IPS DF 4.7 (cell line): ENCODE results near the gene NDUFA7.
"Not testable (repeated sequence)": the region's sequence is repeated elsewhere in the genome, so short reads cannot be mapped to it uniquely, and the experiment has no call there.

Experiments used
- DNase-seq: peaks from one replicate; pipeline ENCODE4 v3.0.0-alpha.2; 2013; ENCODE audit warnings: low spot score; ENCODE audit errors: extremely low read depth

Gene NDUFA7

GRCh38 chr19:8320564-8321066 is 560 bp downstream of the NDUFA7 start:
- no peak for DNase-seq

- DNase-seq, result no peak
Measured at GRCh38 chr19:8319807-8320520, 1.2 kb downstream of the NDUFA7 start.

DNA sequence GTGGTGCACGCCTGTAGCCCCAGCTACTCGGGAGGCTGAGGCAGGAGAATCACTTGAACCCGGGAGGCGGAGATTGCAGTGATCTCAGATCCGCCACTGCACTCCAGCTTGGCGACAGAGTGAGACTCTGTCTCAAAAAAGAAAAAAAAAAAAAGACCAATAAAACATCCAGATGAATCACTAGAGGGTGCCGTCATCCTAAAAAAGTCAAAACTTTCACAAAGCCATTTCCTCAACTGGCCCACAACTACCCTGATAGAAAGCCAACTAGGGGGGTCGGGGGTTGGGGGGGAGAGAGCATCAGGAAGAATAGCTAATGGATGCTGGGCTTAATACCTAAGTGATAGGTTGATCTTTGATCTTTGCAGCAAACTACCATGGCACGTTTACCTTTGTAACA is 2.3 kb downstream of the NDUFA7 start:
- not testable (repeated sequence) for DNase-seq

- DNase-seq, result no peak
Measured at GRCh38 chr19:8316351-8317125, 4.6 kb downstream of the NDUFA7 start.

DNA sequence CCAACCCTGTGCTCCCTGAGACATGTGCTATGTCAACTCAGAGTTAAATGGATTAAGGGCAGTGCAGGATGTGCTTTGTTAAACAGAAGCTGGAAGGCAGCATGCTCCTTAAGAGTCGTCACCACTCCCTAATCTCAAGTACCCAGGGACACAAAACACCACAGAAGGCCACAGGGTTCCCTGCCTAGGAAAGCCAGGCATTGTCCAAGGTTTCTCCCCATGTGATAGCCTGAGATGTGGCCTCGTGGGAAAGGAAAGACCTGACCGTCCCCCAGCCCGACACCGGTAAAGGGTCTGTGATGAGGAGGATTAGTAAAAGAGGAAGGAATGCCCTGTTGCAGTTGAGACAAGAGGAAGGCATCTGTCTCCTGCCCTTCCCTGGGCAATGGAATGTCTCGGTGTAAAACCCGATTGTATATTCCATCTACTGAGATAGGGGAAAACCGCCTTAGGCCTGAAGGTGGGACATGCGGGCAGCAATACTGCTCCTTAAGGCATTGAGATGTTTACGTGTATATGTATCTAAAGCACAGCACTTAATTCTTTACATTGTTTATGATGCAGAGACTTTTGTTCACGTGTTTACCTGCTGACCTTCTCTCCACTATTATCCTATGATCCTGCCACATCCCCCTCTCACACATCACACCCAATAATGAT is 6.1 kb downstream of the NDUFA7 start:
- not testable (repeated sequence) for DNase-seq

- no peak for DNase-seq
Measured at GRCh38 chr19:8311461-8312260, 9.5 kb downstream of the NDUFA7 start.

- no peak for DNase-seq
Measured at GRCh38 chr19:8310342-8311055, 10.7 kb downstream of the NDUFA7 start.

DNA sequence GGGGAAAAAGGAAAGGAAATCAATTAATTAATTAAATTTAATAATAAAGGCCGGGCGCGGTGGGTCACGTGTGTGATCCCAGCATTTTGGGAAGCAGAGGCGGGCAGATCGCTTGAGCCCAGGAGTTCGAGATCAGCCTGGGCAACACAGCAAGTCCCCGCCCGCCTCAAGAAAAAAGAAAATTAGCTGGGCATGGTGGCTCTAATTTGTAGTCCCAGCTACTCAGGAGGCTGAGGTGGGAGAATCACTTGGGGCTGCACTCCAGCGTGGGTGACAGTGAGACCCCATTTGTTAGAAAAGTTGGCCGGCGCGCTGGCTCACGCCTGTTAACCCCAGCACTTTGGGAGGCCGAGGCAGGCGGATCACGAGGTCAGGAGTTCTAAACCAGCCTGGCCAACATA is 12.3 kb downstream of the NDUFA7 start:
- no peak for DNase-seq

DNA sequence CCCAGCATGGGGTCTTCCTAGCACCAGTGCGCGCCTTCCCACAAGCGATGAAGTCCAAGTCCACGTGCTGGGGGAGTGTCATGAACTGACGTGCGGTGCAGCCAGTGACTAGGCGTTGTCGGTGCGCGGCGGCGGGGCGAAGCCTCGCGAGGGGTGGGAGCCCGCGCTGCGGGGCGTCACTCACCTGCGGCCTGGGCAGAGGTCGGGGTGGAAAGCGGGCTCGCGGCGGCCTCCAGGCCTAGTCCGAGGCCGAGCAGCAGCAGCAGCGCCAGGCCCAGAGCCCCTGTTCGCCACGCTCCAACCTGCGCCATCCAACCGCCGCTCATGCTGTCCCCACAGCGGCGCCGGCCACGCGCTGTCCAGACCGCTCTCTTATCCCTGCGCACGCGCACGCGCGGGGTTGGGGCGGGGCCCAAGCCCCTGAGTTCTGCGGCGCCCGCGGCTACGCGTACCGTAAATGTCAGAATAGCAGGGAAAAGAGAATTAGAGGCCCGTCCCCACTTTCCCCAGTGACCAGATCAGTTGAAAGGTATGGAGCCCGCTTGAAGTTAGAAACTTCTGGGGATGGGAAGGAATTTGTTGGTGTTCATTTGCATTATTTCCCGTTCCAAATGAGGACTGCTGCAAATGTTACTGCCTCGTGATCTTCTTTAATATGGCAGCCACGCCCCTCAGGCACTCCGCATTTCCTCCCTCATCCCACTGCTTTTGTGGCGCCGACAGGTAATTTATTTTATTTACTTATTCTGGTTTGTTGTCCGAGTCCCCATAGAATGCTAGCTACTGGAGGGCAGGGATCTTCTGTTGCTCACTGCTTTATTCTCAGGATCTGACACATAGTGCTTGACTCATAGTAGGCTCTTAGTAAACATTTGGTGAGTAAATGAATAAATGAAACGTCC is 13.0 kb downstream of the NDUFA7 start, which contains the start of gene CD320:
Gene CD320, minus strand, starts transcription at position 394 of the 902 bp plus-strand sequence. Its CDS starts 68 bp downstream, at position 326.
- DNase-seq, result no peak

DNA sequence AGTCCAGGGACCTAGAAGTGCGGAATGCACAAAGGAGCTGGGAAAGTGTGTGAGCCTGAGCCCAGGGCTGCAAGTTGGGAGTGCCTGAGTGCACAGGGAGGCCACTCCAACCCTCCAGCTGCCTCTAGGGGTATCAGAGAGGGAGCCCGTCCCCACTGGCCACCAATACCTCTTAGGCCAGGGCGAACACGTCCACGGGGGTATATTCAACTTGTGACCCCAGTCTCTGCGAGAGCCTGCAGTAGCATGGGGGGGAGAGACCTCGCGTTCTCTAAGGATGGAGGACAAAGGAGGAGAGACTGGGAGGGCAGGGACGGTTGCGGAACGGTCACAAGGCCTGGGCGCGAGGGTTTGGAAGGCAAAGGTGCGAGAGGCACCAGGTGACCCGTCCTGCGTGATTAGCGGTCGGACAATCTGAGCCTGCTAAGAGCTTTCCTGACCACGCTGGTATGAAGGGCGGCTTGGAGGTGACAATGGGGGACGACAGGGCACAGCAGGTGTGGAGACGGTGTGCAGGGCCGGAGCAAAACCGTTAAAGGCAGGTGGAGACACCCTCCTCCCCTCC is 13.7 kb downstream of the NDUFA7 start:
- DNase-seq, result no peak

DNA sequence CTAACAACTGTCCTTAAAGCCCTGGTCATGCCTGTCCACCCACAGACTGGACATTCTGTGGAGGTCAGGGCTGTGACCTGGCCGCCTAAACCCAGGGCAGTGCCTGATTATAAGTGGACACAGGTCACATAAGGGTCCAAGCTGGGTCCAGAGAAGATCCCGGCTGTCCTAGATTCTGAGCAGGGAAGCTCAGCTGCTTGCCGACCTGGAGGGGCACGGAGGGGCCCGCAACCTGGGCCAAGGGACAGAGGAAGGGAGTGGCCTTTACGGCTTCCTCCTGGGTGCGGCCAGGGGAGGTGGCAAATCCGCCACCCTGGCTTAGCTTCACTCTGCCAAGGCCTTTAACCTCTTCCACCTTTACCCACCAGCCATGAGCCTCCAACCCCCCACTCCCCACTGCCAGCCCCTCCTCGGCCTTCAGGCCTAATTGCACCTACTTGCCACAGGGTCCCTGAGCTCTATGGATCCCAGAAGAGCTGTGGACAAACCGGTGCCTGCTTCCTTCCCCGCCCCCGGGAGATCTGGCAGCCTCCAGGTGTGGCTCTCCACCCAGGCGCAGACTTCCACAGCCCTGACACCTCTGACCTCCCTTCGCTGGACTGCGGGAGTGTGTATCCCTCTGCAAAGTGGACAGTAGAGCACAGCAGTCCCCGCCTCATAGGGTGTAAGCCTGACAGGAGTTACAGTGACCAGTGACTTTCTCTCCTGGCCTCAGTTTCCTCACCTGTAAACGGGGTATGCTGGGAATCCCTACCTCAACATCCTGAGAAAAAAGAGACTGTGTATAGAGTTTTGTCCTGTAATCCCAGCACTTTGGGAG is 14.7 kb downstream of the NDUFA7 start:
- DNase-seq, result no peak

DNA sequence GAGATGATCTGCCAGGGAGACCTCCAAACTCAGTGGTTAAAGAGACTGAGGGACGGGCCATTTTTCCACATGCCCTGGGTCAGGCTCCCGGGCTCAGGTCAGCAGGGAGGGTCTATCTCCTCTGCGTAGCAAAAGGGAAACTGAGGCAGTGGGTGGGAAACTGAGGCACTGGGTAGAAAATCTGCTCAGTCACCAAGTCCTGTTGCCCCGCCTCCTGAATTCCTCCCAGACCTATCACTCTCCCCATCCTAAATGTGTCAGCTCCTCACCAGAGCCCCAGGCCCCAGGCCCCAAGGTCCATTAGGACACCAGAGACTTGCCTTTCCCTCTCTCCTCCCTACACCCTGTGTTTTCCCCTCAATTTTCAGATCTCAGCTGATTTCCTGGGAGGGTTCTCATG is 15.4 kb downstream of the NDUFA7 start:
- no peak for DNase-seq

- no peak for DNase-seq
Measured at GRCh38 chr19:8304841-8305621, 16.1 kb downstream of the NDUFA7 start.

DNA sequence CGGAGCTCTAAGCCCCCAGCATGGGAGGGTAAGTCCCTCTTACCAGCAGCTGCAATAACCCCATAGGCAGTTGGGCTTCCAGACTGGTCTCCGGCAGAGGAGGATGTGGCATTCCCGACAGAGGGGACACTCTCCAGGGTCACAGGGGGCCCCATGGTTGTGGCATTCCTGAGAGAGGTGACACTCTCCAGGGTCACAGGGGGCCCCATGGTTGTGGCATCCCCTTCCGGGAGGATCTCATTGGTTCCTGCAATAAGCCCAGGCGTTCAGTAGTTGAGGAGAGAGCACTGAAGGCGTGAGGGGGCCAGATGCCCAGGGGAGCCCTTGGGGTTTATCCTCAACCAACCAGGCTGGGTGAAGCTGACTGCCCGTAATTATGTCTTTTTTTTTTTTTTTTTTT is 18.4 kb downstream of the NDUFA7 start:
- DNase-seq, result no peak

GRCh38 chr19:8302357-8302691 is 18.9 kb downstream of the NDUFA7 start:
- DNase-seq, result no peak

- DNase-seq, result not testable (repeated sequence)
Measured at GRCh38 chr19:8291337-8291736, 29.8 kb downstream of the NDUFA7 start.

DNA sequence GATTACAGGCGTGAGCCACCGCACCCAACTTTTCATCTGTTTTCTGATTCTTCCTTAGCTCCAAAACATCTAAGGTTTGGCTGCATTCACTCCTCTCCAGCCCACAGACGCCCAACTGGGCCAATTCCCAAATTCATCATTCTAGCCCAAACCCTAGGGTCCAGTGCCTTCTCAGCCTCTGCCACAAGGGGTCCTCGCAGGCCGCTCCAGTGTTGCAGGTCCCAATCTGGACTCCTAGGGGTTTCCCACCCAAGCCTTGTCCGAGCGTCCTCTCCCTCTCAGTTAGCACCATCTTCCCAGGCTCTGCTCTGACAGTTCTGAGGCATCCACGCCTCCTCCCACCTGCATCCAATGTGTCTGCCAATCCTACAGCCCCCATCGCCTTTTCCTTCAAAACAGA is 44.7 kb downstream of the NDUFA7 start:
- not testable (repeated sequence) for DNase-seq

DNA sequence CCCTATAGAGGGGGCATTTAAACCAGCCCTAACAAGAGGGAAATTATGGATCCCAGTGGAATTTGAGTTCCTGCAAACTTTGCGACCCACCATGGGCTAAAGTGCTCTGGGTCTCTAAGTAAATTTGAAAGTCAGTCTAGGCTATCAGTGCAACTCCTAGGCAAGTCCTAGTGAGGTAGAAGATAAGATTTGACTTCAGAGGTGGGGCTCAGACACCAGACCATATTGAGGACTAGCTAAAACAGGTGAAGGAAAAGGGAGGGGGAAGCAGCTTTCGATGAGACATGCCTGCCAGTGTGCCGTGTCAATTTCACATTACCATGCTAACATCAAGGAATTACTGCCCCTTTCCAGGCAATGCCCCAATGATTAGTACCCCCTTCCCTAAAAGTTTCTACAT is 51.5 kb downstream of the NDUFA7 start:
- no peak for DNase-seq
